PC-3 (cell line): Measurements from ENCODE around the gene JPT2. TPM values are rescaled to one million over a fixed set of nuclear protein-coding genes. Genes with fewer than 3 reads are reported as not detected.
"Not testable (repeated sequence)": the region's sequence is repeated elsewhere in the genome, so short reads cannot be mapped to it uniquely, and the experiment has no call there.

Experiments used
- ATAC-seq: fragments of 200-7000 bp; cut with Tn5 transposase; 2 replicates; pipeline ENCODE4 v1.9.1; 2020; ENCODE audit warnings: mild to moderate bottlenecking, moderate library complexity
- BruUV-seq: library from RNA; stranded (reverse); fragments of 400-500 nt; replicated peaks from 2 replicates; lab custom pipeline; 2021; lab: Mats Ljungman, UMichigan
- CTCF ChIA-PET: fragments of 300-600 bp; sonication (Branson Sonifier 250); formaldehyde crosslinking; loops from one replicate; lab custom pipeline; 2022; ENCODE audit warnings: antibody characterized with exemption; lab: Charles Lee
- POLR2A ChIA-PET: fragments of 300-600 bp; sonication (Branson Sonifier 250); formaldehyde crosslinking; loops from one replicate; lab custom pipeline; 2022; ENCODE audit warnings: antibody characterized with exemption; ENCODE audit not compliant: unreplicated experiment; lab: Charles Lee
- DNase-seq: peaks from one replicate; pipeline ENCODE4 v3.0.0-alpha.2; 2015
- H2AFZ ChIP-seq: fragments of 300-600 bp; sonication (generic); 2 replicates; pipeline ENCODE4 v1.6.0; 2016; ENCODE audit warnings: antibody characterized with exemption, low read length
- H3F3A ChIP-seq: fragments of 300-600 bp; sonication (generic); one replicate; pipeline ENCODE4 v1.6.0; 2017; ENCODE audit warnings: antibody characterized with exemption, low read length, control low read depth, mild to moderate bottlenecking; ENCODE audit not compliant: unreplicated experiment
- H3K27ac ChIP-seq: fragments of 300-600 bp; sonication (generic); 2 replicates; pipeline ENCODE4 v1.5.1; 2016; ENCODE audit warnings: mild to moderate bottlenecking, low read length
- H3K27me3 ChIP-seq: fragments of 300-600 bp; sonication (generic); 2 replicates; pipeline ENCODE4 v1.6.1; 2016; ENCODE audit warnings: low read length, mixed read lengths
- H3K36me3 ChIP-seq: fragments of 300-600 bp; sonication (generic); 2 replicates; pipeline ENCODE4 v1.6.1; 2016; ENCODE audit warnings: low read depth, mixed run types, low read length, mixed read lengths
- H3K4me1 ChIP-seq: fragments of 300-600 bp; sonication (generic); 2 replicates; pipeline ENCODE4 v1.5.1; 2016; ENCODE audit warnings: low read length; ENCODE audit not compliant: insufficient read depth
- H3K4me2 ChIP-seq: fragments of 300-600 bp; sonication (generic); 2 replicates; pipeline ENCODE4 v1.6.0; 2016; ENCODE audit warnings: low read length
- H3K4me3 ChIP-seq: fragments of 300-600 bp; sonication (generic); 2 replicates; pipeline ENCODE4 v1.5.1; 2016; ENCODE audit warnings: mild to moderate bottlenecking, low read length, mixed read lengths
- H3K79me2 ChIP-seq: fragments of 300-600 bp; sonication (generic); 2 replicates; pipeline ENCODE4 v1.6.1; 2017; ENCODE audit warnings: low read length, mixed read lengths
- H3K9ac ChIP-seq: fragments of 300-600 bp; sonication (generic); 2 replicates; pipeline ENCODE4 v1.6.0; 2016; ENCODE audit warnings: mild to moderate bottlenecking, low read length
- H3K9me2 ChIP-seq: fragments of 300-600 bp; sonication (generic); replicated peaks from 2 replicates; pipeline ENCODE4 v1.6.1; 2016; ENCODE audit warnings: mixed run types, low read length, mixed read lengths
- H3K9me3 ChIP-seq: fragments of 300-600 bp; sonication (generic); 2 replicates; pipeline ENCODE4 v1.6.1; 2016; ENCODE audit warnings: low read length, mixed read lengths
- H4K20me1 ChIP-seq: fragments of 300-600 bp; sonication (generic); 2 replicates; pipeline ENCODE4 v1.6.1; 2016; ENCODE audit warnings: low read length, mixed read lengths
- CTCF ChIP-seq: fragments of 300-600 bp; sonication (generic); conservative IDR thresholded peaks from 2 replicates; pipeline ENCODE4 v1.5.1; 2017; ENCODE audit warnings: antibody characterized with exemption, low read depth, mild to moderate bottlenecking, low read length
- EZH2 ChIP-seq: fragments of 300-600 bp; sonication (generic); IDR thresholded peaks from one replicate; pipeline ENCODE4 v1.6.1; 2017; ENCODE audit warnings: antibody characterized with exemption, mild to moderate bottlenecking, low read length; ENCODE audit not compliant: unreplicated experiment
- EZH2phosphoT487 ChIP-seq: fragments of 300-600 bp; sonication (generic); IDR thresholded peaks from 2 replicates; pipeline ENCODE4 v1.6.1; 2018; ENCODE audit warnings: mild to moderate bottlenecking, antibody characterized with exemption, low read length, borderline replicate concordance
- intact Hi-C: fragments of 100-400 bp; cut with micrococcal nuclease; formaldehyde crosslinking; loops from 2 replicates; pipeline ENCODE4 v1.9.0; 2023
- total RNA-seq: library from RNA; depleted of rRNA; stranded (reverse); fragments of >200 nt; gene quantifications from 2 replicates; pipeline ENCODE4 v1.2.3, GENCODE V29; 2014

JPT2 gene
- total RNA-seq, 1 experiment from 2014 or later, result 85.2 TPM

- POLR2A ChIA-PET, H3K4me3 ChIP-seq, H3K9ac ChIP-seq, ATAC-seq, intact Hi-C loops, H3K36me3 ChIP-seq, BruUV-seq, H3K27me3 ChIP-seq, H3K9me3 ChIP-seq, H3K9me2 ChIP-seq, H4K20me1 ChIP-seq, DNase-seq, H3K4me2 ChIP-seq, H2AFZ ChIP-seq, H3K27ac ChIP-seq, H3F3A ChIP-seq: not testable (repeated sequence)
- Histone ChIP-seq H3K4me1 (peaks cover 15% of the 10 kb centered on the region; the same call in 1 of the 2 replicates), H3K79me2 (peaks cover 48% of the 10 kb centered on the region)
- CTCF ChIA-PET, result interaction anchor here (0.5 kb wide), 1 partner anchor 389 kb away, joined by 3 read pairs; no protein-coding TSS in a partner anchor
Measured at GRCh38 chr16:1719559-1720229, 41.6 kb downstream of the JPT2 start.

GRCh38 chr16:1721372-1721771, 43.3 kb downstream of the JPT2 start:
- Histone ChIP-seq H3K9me3 (no peaks in the 10 kb centered on the region), H3K4me1 (peaks cover 15% of the 10 kb centered on the region; the same call in 1 of the 2 replicates), H3K4me2 (no peak overlapping the region), H3F3A (no peaks in the 10 kb centered on the region), H3K27ac (peak overlapping the region; percentile 77), H3K9me2 (no peaks in the 10 kb centered on the region), H3K36me3 (no peaks in the 10 kb centered on the region), H3K4me3 (no peak overlapping the region), H3K27me3 (no peaks in the 10 kb centered on the region), H3K79me2 (peaks cover 36% of the 10 kb centered on the region), H2AFZ (no peak overlapping the region), H4K20me1 (no peaks in the 10 kb centered on the region), H3K9ac (no peak overlapping the region)
- TF ChIP-seq CTCF (no peak), EZH2phosphoT487 (no peak), EZH2 (no peak)
- ChIA-PET POLR2A (no interaction called here), CTCF (no interaction called here)
- ATAC-seq (no peak), DNase-seq (no peak)
- intact Hi-C loops, result no loop called here
- no TSS peak for BruUV-seq

GRCh38 chr16:1723450-1724147, 45.5 kb downstream of the JPT2 start:
- Histone ChIP-seq H3K9ac (no peak overlapping the region), H3K4me1 (peaks cover 15% of the 10 kb centered on the region; the same call in 1 of the 2 replicates), H3K9me3 (no peaks in the 10 kb centered on the region), H3F3A (no peaks in the 10 kb centered on the region), H3K36me3 (no peaks in the 10 kb centered on the region), H3K4me3 (no peak overlapping the region), H3K79me2 (peaks cover 30% of the 10 kb centered on the region), H3K4me2 (no peak overlapping the region), H2AFZ (no peak overlapping the region), H4K20me1 (no peaks in the 10 kb centered on the region), H3K9me2 (no peaks in the 10 kb centered on the region), H3K27me3 (no peaks in the 10 kb centered on the region), H3K27ac (peak overlapping the region; percentile 77)
- BruUV-seq, result no TSS peak
- ATAC-seq (peak; percentile 36), DNase-seq (peak; percentile 68)
- intact Hi-C loops, result no loop called here
- peak; percentile 75 for TF ChIP-seq CTCF
- no peak for TF ChIP-seq EZH2phosphoT487
- no peak for TF ChIP-seq EZH2
- ChIA-PET POLR2A (no interaction called here), CTCF (interaction anchor here (0.6 to 0.9 kb wide), 3 partner anchors 15 to 286 kb away, joined by 3 to 4 read pairs (median 3); no protein-coding TSS in a partner anchor)
